T-cell (primary cell): ENCODE measurements around the gene PLEK. TPM values are rescaled to one million over a fixed set of nuclear protein-coding genes. Genes with fewer than 3 reads are reported as not detected.
"Not testable (repeated sequence)": the region's sequence is repeated elsewhere in the genome, so short reads cannot be mapped to it uniquely, and the experiment has no call there.

Experiments used
- ATAC-seq, 4 experiments: fragments of 200-7000 bp in 3 of 4; fragments of 150-1000 bp in 1 of 4; cut with Tn5 transposase; replicated peaks in 1 of 4; 1 replicate in 3 of 4; 2 replicates in 1 of 4; pipeline ENCODE4 v1.10.0; 2021; ENCODE audit warnings: moderate library complexity in 3 of 4, mild to moderate bottlenecking in 2 of 4, moderate number of reproducible peaks in 1 of 4
- CTCF ChIA-PET, 2 donors: fragments of 300-600 bp; sonication (Branson Sonifier 250); formaldehyde crosslinking; loops; one replicate each; lab custom pipeline; 2022; ENCODE audit warnings: antibody characterized with exemption in 2 of 2; lab: Charles Lee
- POLR2A ChIA-PET, 2 donors: fragments of 300-600 bp; sonication (Branson Sonifier 250); formaldehyde crosslinking; loops; one replicate each; lab custom pipeline; 2022; ENCODE audit warnings: antibody characterized with exemption in 2 of 2; lab: Charles Lee
- DNase-seq, 35 experiments: peaks; one replicate each; pipeline versions ENCODE4 v3.0.0 to v3.0.0-alpha.2; 2013 to 2023
- H3K27ac ChIP-seq: one replicate; pipeline ENCODE4 v1.5.1; 2013; ENCODE audit warnings: low read length
- H3K27me3 ChIP-seq, 2 experiments: replicated peaks in 1 of 2; 1 replicate in 1 of 2; 2 replicates in 1 of 2; pipeline versions ENCODE4 v1.6.1 to v1.7.0; 2013; ENCODE audit warnings: low read length in 1 of 2, mixed read lengths in 1 of 2; ENCODE audit not compliant: control insufficient read depth in 2 of 2, insufficient read depth in 2 of 2; ENCODE audit errors: extremely low read depth in 1 of 2
- H3K36me3 ChIP-seq, 2 donors: 1 replicate in 1 of 2; 2 replicates in 1 of 2; pipeline versions ENCODE4 v1.6.1 to v1.7.0; 2013; ENCODE audit warnings: low read length in 1 of 2; ENCODE audit not compliant: control insufficient read depth in 2 of 2, insufficient read depth in 1 of 2; ENCODE audit errors: extremely low read depth in 1 of 2
- H3K4me1 ChIP-seq, 2 experiments: 1 replicate in 1 of 2; 2 replicates in 1 of 2; pipeline versions ENCODE4 v1.6.1 to v1.7.0; 2013; ENCODE audit warnings: low read length in 2 of 2, mixed read lengths in 1 of 2; ENCODE audit not compliant: insufficient read depth in 2 of 2, control insufficient read depth in 1 of 2; ENCODE audit errors: extremely low read depth in 1 of 2
- H3K4me3 ChIP-seq, 2 donors: 1 replicate in 1 of 2; 2 replicates in 1 of 2; pipeline versions ENCODE4 v1.5.1 to v1.7.0; 2013; ENCODE audit warnings: mild to moderate bottlenecking in 2 of 2, low read length in 1 of 2, moderate library complexity in 1 of 2; ENCODE audit not compliant: control insufficient read depth in 1 of 2; ENCODE audit errors: extremely low read depth in 1 of 2
- H3K9me3 ChIP-seq: 2 replicates; pipeline ENCODE4 v1.7.0; 2013
- H3K27ac Mint-ChIP-seq, 2 donors: one replicate each; pipeline ENCODE4 v1.8.0; 2020 to 2021; ENCODE audit warnings: mild to moderate bottlenecking in 2 of 2, mixed read lengths in 2 of 2
- H3K27me3 Mint-ChIP-seq, 2 donors: one replicate each; pipeline ENCODE4 v1.8.0; 2021 to 2022; ENCODE audit warnings: mixed read lengths in 2 of 2
- H3K36me3 Mint-ChIP-seq: one replicate; pipeline ENCODE4 v1.8.0; 2021; ENCODE audit warnings: mixed read lengths
- H3K4me1 Mint-ChIP-seq, 3 donors: one replicate each; pipeline ENCODE4 v1.8.0; 2020 to 2022; ENCODE audit warnings: mixed read lengths in 3 of 3, mild to moderate bottlenecking in 1 of 3
- H3K4me3 Mint-ChIP-seq, 3 donors: one replicate each; pipeline ENCODE4 v1.8.0; 2020 to 2022; ENCODE audit warnings: mild to moderate bottlenecking in 3 of 3, mixed read lengths in 3 of 3, moderate library complexity in 3 of 3
- H3K9me3 Mint-ChIP-seq, 3 donors: one replicate each; pipeline ENCODE4 v1.8.0; 2020 to 2022; ENCODE audit warnings: mixed read lengths in 3 of 3
- WGBS: methylation state at CpG from one replicate; pipeline ENCODE4 v1.1.5; 2013; ENCODE audit warnings: missing lambda C conversion rate; ENCODE audit not compliant: insufficient coverage; 5-methylcytosine and 5-hydroxymethylcytosine counted together
- total RNA-seq, 35 experiments: library from RNA in 6 of 35; stranded (reverse) in 6 of 35; fragments of 120-200 nt in 1 of 35; gene quantifications; one replicate each; pipeline versions ENCODE4 v1.2.1 to v1.2.4 and lab custom pipeline; 2013 to 2026

The PLEK gene
- total RNA-seq, 5 donors from 2014 or later (not counting 1 experiment from before 2014, with no cell fraction given) = 5.1 to 28.4 (median 13.6) TPM

DNA sequence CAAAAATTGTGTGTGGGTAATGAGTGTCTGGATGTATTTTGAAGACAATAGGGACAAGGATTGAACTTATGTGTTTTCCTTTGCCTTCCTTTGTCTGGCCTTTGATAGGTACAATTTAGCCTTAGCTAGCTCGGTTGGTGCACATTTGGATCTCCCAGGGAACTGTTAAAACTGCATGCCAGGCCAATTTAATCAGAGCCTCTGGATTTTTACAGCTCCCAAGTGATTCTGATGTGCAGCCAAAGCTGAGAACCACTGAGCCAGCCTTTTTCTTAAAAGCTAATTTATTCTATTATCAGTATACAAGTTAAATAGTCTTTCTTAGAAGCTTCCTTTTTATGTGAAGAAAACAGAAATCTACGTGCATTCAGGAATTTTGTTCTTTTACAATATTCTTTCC, 25.0 kb downstream of the PLEK start:
- peaks cover 0 to 69% of the 10 kb centered on the region in 2 donors for H3K36me3 ChIP-seq
- no peaks in the 10 kb centered on the region for H3K27me3 Mint-ChIP-seq
- WGBS = 100% methylated on average over 1 of the region's 2 CpGs
- peaks cover 15% of the 10 kb centered on the region for H3K36me3 Mint-ChIP-seq
- no peaks in the 10 kb centered on the region for H3K9me3 Mint-ChIP-seq
- no peaks in the 10 kb centered on the region for H3K9me3 ChIP-seq
- POLR2A ChIA-PET = no interaction called here
- DNase-seq (no peak), ATAC-seq (no peak)
- no peaks in the 10 kb centered on the region for H3K27me3 ChIP-seq
- H3K27ac Mint-ChIP-seq = no peak overlapping the region
- no peak overlapping the region for H3K4me3 ChIP-seq
- no peak overlapping the region for H3K27ac ChIP-seq
- peaks cover 3 to 48% of the 10 kb centered on the region in 2 experiments for H3K4me1 ChIP-seq
- CTCF ChIA-PET = interaction anchor here in 1 of 2 donors (0.8 kb wide), 1 partner anchor 51 kb away, joined by 3 read pairs; no protein-coding TSS in a partner anchor
- peaks cover 28 to 61% (median 29%) of the 10 kb centered on the region in 3 donors for H3K4me1 Mint-ChIP-seq
- H3K4me3 Mint-ChIP-seq = no peak overlapping the region

DNA sequence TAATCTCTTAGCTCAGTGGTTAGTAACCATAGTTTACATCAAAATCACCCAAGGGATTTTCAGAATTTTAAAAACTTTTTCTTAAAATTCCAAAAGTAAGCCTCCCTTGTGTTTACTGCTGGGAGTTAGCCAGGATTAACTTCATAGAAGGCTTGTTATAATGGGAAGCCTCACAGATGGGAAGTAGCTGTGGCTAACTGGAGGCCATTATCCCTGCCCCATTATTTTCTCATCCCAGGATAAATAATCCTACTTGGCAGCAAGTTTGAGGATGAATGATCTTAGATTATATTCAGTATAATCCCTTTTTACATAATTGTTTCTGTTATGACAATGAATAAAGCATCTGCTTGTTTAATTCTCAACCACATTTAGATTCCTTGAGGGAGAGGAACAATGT, 25.5 kb downstream of the PLEK start:
- Histone ChIP-seq H3K4me1 (peaks cover 3 to 46% of the 10 kb centered on the region in 2 experiments), H3K9me3 (no peaks in the 10 kb centered on the region), H3K36me3 (peaks cover 0 to 72% of the 10 kb centered on the region in 2 donors), H3K4me3 (no peak overlapping the region), H3K27me3 (no peaks in the 10 kb centered on the region), H3K27ac (peak overlapping the region; percentile 4)
- Mint-ChIP-seq H3K9me3 (no peaks in the 10 kb centered on the region), H3K36me3 (peaks cover 18% of the 10 kb centered on the region), H3K27me3 (no peaks in the 10 kb centered on the region), H3K27ac (no peak overlapping the region), H3K4me3 (no peak overlapping the region), H3K4me1 (peaks cover 24 to 57% (median 27%) of the 10 kb centered on the region in 3 donors)
- DNase-seq (no peak), ATAC-seq (no peak)
- ChIA-PET CTCF (interaction anchor here in 1 of 2 donors (0.8 kb wide), 1 partner anchor 51 kb away, joined by 3 read pairs; no protein-coding TSS in a partner anchor), POLR2A (no interaction called here)

DNA sequence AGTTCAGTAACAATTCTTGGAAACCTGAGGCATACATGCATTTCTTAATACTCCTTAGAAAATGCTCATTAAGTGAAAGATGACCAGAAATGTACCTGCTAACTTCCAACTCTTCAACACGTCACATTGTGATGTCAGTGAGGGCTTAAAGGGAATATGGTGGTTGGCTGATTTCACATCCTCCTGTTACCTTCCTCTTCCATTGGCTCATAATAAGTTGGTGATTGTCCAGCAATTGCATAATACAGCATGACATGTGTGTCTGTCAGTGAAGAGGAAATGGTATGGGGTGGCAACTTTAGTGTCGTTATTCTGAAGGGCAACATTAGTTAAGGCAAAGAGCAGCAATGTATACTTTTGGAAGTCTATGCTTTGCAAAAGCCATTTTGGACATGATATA, 26.0 kb downstream of the PLEK start:
- H3K4me1 ChIP-seq = peaks cover 3 to 45% of the 10 kb centered on the region in 2 experiments
- peaks cover 19% of the 10 kb centered on the region for H3K36me3 Mint-ChIP-seq
- H3K4me3 Mint-ChIP-seq = no peak overlapping the region
- H3K36me3 ChIP-seq = peaks cover 0 to 77% of the 10 kb centered on the region in 2 donors
- H3K9me3 Mint-ChIP-seq = no peaks in the 10 kb centered on the region
- no peaks in the 10 kb centered on the region for H3K27me3 Mint-ChIP-seq
- H3K9me3 ChIP-seq = no peaks in the 10 kb centered on the region
- peak overlapping the region; percentile 4 for H3K27ac ChIP-seq
- CTCF ChIA-PET = interaction anchor here in 1 of 2 donors (1.0 kb wide), 1 partner anchor 9 kb away, joined by 3 read pairs; no protein-coding TSS in a partner anchor
- ATAC-seq (no peak), DNase-seq (no peak)
- H3K4me3 ChIP-seq = no peak overlapping the region
- no peaks in the 10 kb centered on the region for H3K27me3 ChIP-seq
- WGBS = 71% methylated on average over 1 of the region's 2 CpGs
- no peak overlapping the region for H3K27ac Mint-ChIP-seq
- POLR2A ChIA-PET = no interaction called here
- H3K4me1 Mint-ChIP-seq = peaks cover 20 to 54% (median 25%) of the 10 kb centered on the region in 3 donors

DNA sequence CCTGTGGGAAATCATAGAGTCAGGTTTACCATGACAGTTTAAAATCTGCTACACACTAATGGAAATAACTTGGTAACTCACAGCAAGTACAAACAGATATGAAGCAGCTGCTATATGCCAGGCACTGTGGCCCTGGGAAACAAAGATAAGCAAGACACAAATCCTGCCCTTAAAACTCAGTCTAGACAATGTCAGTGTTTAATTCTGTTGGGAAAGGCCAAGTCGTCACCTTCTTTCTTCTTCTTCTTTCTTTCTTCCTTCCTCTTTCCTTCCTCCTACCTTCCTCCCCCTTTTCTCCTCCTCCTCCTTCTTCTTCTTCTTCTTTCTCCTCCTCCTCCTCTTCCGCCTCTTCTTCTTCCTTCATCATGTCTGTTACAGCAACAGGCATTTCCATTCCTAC, 26.8 kb downstream of the PLEK start:
- H3K27ac ChIP-seq = no peak overlapping the region
- H3K4me1 Mint-ChIP-seq = peaks cover 20 to 48% (median 23%) of the 10 kb centered on the region in 3 donors
- DNase-seq (no peak), ATAC-seq (no peak)
- no peaks in the 10 kb centered on the region for H3K9me3 Mint-ChIP-seq
- CTCF ChIA-PET = interaction anchor here in 1 of 2 donors (1.0 kb wide), 1 partner anchor 10 kb away, joined by 3 read pairs; no protein-coding TSS in a partner anchor
- H3K36me3 ChIP-seq = peaks cover 0 to 84% of the 10 kb centered on the region in 2 donors
- no peaks in the 10 kb centered on the region for H3K27me3 Mint-ChIP-seq
- H3K4me1 ChIP-seq = peaks cover 3 to 38% of the 10 kb centered on the region in 2 experiments
- H3K4me3 ChIP-seq = no peak overlapping the region
- no peaks in the 10 kb centered on the region for H3K9me3 ChIP-seq
- H3K36me3 Mint-ChIP-seq = peaks cover 20% of the 10 kb centered on the region
- H3K27me3 ChIP-seq = no peaks in the 10 kb centered on the region
- whole genome bisulfite sequencing = 86% methylated on average over 2 of the region's 2 CpGs
- H3K4me3 Mint-ChIP-seq = no peak overlapping the region
- POLR2A ChIA-PET = no interaction called here
- no peak overlapping the region for H3K27ac Mint-ChIP-seq

DNA sequence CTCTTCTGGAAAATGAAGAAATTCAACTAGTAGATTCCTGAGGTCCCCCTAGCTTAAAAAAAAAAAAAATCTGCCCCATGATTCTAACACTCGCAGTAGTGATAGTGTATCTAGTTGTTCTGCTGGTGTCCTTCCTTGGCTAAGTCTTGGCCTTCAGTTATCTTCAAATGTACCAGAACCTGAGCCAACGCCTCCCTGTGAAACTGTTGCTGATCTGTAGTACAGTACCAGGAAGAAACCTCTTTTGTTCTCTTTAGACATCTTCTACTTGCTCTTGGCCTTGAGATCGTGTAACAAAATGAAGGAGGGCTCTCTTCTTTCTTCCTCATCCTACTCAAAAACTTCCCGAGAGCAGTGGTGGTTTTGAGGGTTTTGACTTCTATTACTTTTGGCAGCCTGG, 31.0 kb downstream of the PLEK start:
- H3K36me3 Mint-ChIP-seq = peaks cover 31% of the 10 kb centered on the region
- no CpG with 5 or more reads among the region's 4 CpGs for WGBS
- CTCF ChIA-PET = interaction anchor here in 1 of 2 donors (0.6 kb wide), 1 partner anchor 691 kb away, joined by 3 read pairs; no protein-coding TSS in a partner anchor
- Histone ChIP-seq H3K36me3 (peaks cover 0 to 53% of the 10 kb centered on the region in 2 donors), H3K27me3 (no peaks in the 10 kb centered on the region), H3K4me3 (no peak overlapping the region), H3K4me1 (peaks cover 0 to 8% of the 10 kb centered on the region in 2 experiments), H3K9me3 (no peaks in the 10 kb centered on the region), H3K27ac (no peak overlapping the region)
- POLR2A ChIA-PET = no interaction called here
- DNase-seq = no peak
- ATAC-seq = no peak
- peaks cover 0 to 12% (median 3%) of the 10 kb centered on the region in 3 donors for H3K9me3 Mint-ChIP-seq
- no peak overlapping the region for H3K27ac Mint-ChIP-seq
- peaks cover 0 to 20% (median 0%) of the 10 kb centered on the region in 3 donors for H3K4me1 Mint-ChIP-seq
- no peaks in the 10 kb centered on the region for H3K27me3 Mint-ChIP-seq
- H3K4me3 Mint-ChIP-seq = no peak overlapping the region

DNA sequence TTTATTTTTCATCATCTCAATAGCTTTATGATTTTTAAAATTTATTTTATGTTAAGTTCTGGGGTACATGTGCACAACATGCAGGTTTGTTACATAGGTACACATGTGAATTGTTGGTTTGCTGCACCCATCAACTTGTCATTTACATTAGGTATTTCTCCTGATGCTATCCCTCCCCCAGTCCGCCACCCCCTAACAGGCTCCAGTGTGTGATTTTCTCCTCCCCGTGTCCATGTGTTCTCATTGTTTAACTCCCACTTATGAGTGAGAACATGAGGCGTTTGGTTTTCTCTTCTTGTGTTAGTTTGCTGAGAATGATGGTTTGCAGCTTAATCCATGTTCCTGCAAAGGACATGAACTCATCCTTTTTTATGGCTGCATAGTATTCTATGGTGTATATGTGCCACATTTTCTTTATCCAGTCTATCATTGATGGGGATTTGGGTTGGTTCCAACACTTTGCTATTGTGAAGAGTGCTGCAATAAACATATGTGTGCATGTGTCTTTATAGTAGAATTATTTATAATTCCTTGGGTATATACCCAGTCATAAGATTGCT, 32.7 kb downstream of the PLEK start:
- H3K4me3 Mint-ChIP-seq, H3K27me3 ChIP-seq, POLR2A ChIA-PET, ATAC-seq, CTCF ChIA-PET, H3K9me3 ChIP-seq, DNase-seq, H3K4me3 ChIP-seq, H3K27me3 Mint-ChIP-seq, H3K27ac ChIP-seq: not testable (repeated sequence)
- H3K27ac Mint-ChIP-seq = peak overlapping the region in 1 of 2 donors; percentile 32
- H3K9me3 Mint-ChIP-seq = peaks cover 0 to 16% (median 7%) of the 10 kb centered on the region in 3 donors
- H3K36me3 Mint-ChIP-seq = peaks cover 26% of the 10 kb centered on the region
- WGBS = no CpG with 5 or more reads among the region's 3 CpGs
- H3K36me3 ChIP-seq = peaks cover 0 to 37% of the 10 kb centered on the region in 2 donors
- peaks cover 0 to 23% (median 0%) of the 10 kb centered on the region in 3 donors for H3K4me1 Mint-ChIP-seq
- H3K4me1 ChIP-seq = peaks cover 0 to 11% of the 10 kb centered on the region in 2 experiments
